ENCODE measurements around the gene ISL1.

The ISL1 gene

DNA sequence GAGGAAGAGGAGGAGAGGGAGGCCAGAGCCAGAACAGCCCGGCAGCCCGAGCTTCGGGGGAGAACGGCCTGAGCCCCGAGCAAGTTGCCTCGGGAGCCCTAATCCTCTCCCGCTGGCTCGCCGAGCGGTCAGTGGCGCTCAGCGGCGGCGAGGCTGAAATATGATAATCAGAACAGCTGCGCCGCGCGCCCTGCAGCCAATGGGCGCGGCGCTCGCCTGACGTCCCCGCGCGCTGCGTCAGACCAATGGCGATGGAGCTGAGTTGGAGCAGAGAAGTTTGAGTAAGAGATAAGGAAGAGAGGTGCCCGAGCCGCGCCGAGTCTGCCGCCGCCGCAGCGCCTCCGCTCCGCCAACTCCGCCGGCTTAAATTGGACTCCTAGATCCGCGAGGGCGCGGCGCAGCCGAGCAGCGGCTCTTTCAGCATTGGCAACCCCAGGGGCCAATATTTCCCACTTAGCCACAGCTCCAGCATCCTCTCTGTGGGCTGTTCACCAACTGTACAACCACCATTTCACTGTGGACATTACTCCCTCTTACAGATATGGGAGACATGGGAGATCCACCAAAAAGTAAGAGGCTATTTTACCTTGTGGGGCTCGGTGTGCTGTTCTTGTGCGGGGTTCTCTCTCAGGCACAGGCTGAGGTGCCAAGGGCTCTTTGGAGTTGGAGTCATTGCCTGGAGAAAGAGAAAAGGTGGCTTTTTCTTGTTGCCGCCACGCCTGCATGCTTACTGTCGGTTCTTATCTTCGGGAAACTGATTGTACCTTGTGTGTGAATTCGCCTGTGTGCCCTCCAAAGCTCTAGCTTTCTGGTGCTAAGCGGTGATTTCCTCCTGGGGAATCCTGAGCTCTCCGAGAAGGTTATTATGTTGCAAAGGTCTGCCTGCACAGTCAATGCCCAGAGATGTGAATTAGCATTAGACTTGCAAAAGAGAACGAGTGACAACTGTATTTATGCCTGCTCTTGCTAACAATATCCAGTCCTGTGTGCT is at the start of gene ISL1:
Gene ISL1, plus strand, starts transcription at position 318 of the 991 bp plus-strand sequence. Its CDS starts 224 bp downstream, at position 542.
- TF ChIP-seq CTCF (conservative IDR thresholded peaks at IDR 0.05), result no peak
- H3K27ac ChIP-seq, result no peak within 1 kb of the TSS

DNA sequence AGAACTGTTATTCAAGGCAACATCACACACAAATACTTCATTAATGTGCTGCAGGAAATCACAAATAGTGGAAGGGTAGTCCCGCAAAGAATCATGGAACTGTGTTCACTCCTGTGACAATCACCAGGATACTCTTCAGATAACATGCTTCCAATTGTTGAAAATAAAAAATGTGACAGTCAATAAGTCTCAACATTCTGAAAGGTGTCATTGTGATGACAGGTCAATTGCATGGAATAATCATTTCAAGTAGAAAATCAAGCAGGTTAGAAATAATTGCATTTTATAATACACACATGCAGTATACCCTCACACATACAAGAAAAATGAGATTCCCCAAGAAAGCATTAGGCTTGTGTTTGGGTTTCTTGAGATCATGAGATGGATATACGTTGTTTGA is 46.4 kb upstream of the ISL1 start:
- no peak overlapping the region for H3K27ac ChIP-seq
- no peak for TF ChIP-seq CTCF (conservative IDR thresholded peaks at IDR 0.05)

DNA sequence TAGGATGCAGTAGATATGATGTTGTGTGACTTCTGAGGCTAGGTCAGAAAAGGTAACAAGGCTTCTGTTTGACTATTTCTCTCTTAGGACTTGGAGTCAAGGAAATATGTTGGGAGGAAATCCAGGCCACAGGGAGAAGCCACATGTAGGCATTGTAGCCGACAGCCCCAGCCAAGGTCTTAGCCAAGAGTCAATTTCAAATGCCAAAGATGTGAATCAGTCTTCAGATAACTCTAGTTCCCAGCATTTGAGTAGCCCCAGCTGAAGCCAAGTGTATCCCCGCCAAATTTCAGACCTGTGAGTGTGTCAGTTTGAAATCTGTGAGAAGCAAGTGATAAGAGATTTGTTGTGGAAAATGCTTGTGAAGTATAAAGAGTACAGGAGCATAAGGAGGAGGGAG is 38.1 kb upstream of the ISL1 start:
- TF ChIP-seq CTCF (conservative IDR thresholded peaks at IDR 0.05), result no peak
- no peak overlapping the region for H3K27ac ChIP-seq

DNA sequence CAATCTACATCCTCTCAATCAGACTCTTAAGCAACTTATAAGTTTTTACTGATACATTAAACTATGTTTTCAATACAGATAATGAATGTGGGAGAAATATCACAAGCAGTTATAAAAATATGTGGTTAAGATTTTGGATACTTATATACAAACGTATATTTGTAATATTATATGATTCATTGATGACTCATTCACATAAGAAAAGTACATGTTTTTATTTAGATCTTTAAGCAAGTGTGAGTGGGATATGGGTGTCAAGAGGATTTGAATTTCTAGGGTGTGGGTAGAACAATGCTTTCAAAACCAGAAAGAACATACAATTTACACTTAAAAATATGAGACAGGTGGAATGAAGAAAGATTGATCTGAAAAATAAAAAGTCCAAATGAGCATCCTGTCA is 36.1 kb upstream of the ISL1 start:
- no peak overlapping the region for H3K27ac ChIP-seq
- no peak for TF ChIP-seq CTCF (conservative IDR thresholded peaks at IDR 0.05)

DNA sequence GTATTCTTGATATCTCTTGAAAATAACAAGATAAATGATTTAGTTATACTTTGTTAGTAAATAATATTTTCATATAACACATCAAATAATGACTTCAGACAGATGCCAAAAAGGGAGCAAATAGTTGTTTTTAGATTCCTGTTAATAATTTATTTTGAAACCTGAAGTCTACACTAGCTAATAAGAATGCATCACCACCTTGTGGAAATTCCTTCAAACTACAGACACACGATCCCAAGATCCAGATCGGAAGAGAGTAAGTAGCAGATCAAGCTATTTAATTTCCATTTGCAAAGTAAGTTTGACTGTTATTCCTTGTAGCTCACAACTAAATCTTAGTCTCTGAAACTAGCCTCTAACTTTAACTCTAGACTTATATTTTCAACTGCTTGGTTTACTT is 35.5 kb upstream of the ISL1 start:
- H3K27ac ChIP-seq, result no peak overlapping the region
- peak; percentile 32 for TF ChIP-seq CTCF (conservative IDR thresholded peaks at IDR 0.05)

DNA sequence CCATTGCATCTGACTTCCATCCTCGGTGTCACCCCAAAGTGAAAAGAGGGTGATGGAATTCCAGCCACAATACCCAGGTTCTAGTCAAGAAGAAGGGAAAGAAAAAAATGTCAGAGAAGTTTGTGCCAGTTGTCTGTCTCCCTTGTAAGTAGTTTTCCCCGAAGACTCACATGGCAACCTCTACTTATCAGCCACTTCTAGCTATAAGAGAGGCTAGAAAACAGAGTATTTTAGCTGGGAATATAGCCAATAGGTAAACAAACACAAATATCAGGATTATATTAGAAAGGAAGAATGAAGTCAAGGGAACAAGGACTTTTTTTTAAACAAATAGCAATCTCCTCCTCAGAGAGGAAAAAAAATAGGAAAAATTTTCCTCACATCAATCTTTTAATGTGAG is 12.2 kb upstream of the ISL1 start:
- H3K27ac ChIP-seq, result no peak overlapping the region
- TF ChIP-seq CTCF (conservative IDR thresholded peaks at IDR 0.05), result no peak

DNA sequence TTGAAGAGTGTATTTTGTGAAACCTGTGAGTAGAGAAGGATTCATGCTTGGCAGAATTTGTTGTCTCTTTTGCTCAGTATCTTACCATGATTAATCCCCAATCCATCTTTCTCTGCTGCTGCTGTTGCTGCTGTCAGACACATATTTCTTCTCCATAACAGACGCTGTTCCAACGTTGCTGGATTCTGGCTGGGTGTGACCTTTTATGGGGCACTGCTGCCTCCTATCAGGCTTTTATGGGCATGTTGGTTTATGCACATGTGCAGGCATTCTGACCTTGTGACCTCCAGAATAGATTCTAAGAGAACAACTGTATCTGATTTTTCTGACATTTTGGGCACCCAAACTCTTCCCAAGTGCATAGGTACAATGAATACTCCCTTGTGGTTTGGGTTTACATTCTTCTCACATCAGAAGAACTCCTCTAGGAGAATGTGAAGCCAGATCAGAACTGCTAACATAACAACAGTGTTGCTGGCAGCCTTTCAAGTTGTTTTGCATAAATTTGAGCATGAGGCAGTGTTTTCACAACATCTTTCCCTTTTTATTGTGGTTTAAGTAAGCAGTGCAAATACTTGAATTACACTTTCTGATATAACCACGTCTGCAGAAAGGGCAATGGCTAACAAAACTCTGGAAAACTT is 9.2 kb upstream of the ISL1 start:
- no peak overlapping the region for H3K27ac ChIP-seq
- TF ChIP-seq CTCF (conservative IDR thresholded peaks at IDR 0.05), result no peak

Measured in VCaP (cell line).